ENCODE data around the gene OLIG2.

DNA sequence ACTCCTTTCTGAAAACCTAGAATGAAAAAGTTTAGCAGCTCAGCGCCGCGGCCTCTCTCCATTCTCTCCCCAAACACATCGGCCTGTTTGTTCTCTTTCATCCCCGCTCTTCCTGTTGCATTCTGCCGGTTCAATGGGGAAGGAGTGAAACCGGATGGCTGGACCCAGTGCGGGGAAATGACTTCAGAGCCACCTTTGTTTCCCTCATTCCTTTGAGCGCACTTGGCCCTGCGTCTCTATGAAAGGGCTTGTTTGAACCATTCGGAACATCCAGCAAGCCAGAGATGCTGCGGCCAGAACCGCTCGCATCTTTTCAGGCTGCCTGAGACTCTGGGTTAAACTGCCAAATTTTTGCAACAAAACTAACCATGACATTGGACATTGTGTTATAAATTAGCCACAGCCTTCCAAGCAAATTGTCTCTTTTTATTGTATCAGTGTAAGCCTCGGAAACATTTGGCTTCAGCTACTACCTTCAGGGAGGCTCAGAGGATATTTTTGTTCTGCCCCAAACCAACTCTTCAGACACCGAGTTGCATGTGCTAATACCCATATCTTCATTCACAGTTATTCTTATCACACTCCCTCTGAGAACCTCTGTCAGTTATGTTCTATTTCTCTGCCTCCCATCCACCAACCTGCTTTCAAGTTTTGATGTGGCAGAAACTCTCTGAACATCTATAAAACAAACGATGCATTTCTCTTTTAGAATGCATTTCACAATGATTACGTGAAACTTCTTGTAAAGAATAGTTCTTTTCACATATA, 39.1 kb downstream of the OLIG2 start:
- TF ChIP-seq CTCF (IDR thresholded peaks at IDR 0.05) (no peak), POLR2AphosphoS5 (IDR thresholded peaks at IDR 0.05) (no peak), EP300 (IDR thresholded peaks at IDR 0.05) (no peak), POLR2A (IDR thresholded peaks at IDR 0.05; ENCODE audit: low read depth) (no peak)
